C4-2B (cell line): Measurements from ENCODE around the gene IFNG-AS1.

Experiments
- ZFX ChIP-seq: fragments of 450-650 bp; IDR thresholded peaks from 2 replicates; pipeline ENCODE4 v1.6.1; 2017
- TF ChIP-seq, protein P1 (sequence below): fragments of 450-650 bp; conservative IDR thresholded peaks from 2 replicates; pipeline ENCODE4 v1.5.1; 2017; ENCODE audit warnings: mild to moderate bottlenecking

GRCh38 chr12:68063900-68064590 is 74.8 kb downstream of the IFNG-AS1 start:
- TF ChIP-seq, protein P1, sequence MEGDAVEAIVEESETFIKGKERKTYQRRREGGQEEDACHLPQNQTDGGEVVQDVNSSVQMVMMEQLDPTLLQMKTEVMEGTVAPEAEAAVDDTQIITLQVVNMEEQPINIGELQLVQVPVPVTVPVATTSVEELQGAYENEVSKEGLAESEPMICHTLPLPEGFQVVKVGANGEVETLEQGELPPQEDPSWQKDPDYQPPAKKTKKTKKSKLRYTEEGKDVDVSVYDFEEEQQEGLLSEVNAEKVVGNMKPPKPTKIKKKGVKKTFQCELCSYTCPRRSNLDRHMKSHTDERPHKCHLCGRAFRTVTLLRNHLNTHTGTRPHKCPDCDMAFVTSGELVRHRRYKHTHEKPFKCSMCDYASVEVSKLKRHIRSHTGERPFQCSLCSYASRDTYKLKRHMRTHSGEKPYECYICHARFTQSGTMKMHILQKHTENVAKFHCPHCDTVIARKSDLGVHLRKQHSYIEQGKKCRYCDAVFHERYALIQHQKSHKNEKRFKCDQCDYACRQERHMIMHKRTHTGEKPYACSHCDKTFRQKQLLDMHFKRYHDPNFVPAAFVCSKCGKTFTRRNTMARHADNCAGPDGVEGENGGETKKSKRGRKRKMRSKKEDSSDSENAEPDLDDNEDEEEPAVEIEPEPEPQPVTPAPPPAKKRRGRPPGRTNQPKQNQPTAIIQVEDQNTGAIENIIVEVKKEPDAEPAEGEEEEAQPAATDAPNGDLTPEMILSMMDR = no peak
- TF ChIP-seq ZFX = no peak
